Activated CD8-positive, alpha-beta memory T cell treated with anti-CD3 and anti-CD28 coated beads, Interleukin-2, amount 10 ng/mL, durations not matched to agents 7 days and 5 days (primary cell): ENCODE measurements around the gene PNRC2. TPM values are rescaled to one million over a fixed set of nuclear protein-coding genes. Genes with fewer than 3 reads are reported as not detected.

ENCODE experiments used
- ATAC-seq: fragments of 150-1000 bp; cut with Tn5 transposase; one replicate; pipeline ENCODE4 v1.10.0; 2021; ENCODE audit warnings: moderate library complexity
- CTCF ChIA-PET: fragments of 350-600 bp; sonication (Branson Sonifier 250); formaldehyde crosslinking; loops from one replicate; lab custom pipeline; 2021; ENCODE audit warnings: antibody characterized with exemption; lab: Charles Lee
- DNase-seq: peaks from one replicate; pipeline ENCODE4 v3.0.0-alpha.2; 2020
- H3K27ac Mint-ChIP-seq: one replicate; pipeline ENCODE4 v1.8.0; 2021; ENCODE audit warnings: mild to moderate bottlenecking, mixed read lengths
- H3K27me3 Mint-ChIP-seq: one replicate; pipeline ENCODE4 v1.8.0; 2021; ENCODE audit warnings: mixed read lengths
- H3K36me3 Mint-ChIP-seq: one replicate; pipeline ENCODE4 v1.8.0; 2021; ENCODE audit warnings: mild to moderate bottlenecking, mixed read lengths
- H3K4me1 Mint-ChIP-seq: one replicate; pipeline ENCODE4 v1.8.0; 2021; ENCODE audit warnings: mixed read lengths
- H3K4me3 Mint-ChIP-seq: one replicate; pipeline ENCODE4 v1.8.0; 2021; ENCODE audit warnings: mild to moderate bottlenecking, moderate library complexity, mixed read lengths
- H3K9me3 Mint-ChIP-seq: one replicate; pipeline ENCODE4 v1.8.0; 2022; ENCODE audit warnings: low read depth, mixed read lengths
- total RNA-seq, 2 experiments: library from RNA; stranded (reverse); gene quantifications; one replicate each; pipeline ENCODE4 v1.2.3, GENCODE V29; 2021

The PNRC2 gene
- 100 to 1,000 TPM; 139 to 147 TPM for total RNA-seq

DNA sequence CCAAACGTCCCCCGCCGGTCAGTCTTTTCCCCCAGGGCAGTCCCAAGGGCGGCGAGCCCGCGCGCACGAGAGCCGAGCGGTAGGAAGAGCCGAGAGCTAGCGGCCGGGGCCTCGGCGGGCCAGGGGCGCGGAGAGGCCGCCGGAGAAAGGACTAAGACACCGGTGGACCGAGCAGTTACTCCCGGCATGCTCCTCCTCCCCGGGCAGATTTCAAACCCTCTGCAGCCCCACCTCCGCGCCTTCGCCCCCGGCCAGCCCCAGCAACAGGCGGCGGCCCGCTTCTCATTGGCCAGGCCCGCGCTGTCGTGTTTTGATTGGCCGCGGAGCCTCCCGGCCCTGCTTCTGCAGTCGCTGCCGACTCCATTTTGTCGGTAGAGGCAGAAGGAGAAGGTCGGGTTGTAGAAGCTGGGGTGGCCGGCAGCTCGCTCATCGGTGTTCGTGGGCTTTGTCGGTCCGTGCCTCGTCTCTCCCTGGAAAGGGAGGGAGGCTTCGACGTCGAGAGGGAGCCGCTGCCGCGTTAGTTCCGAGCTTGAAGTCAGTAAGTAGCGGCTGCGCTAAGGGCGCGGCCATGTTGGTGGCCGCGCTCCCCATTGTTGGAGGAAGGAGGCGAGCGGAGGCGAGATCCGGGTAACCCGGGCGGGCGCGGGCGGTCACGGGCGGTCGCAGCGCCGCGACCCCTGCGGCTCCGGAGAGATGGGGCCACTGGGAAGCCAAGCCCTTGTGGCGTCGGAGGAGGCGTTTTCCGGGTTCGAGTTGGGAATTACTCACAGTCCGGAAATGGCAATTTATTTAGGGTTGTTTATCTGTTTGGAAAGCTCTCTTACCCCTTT is at the start of gene PNRC2:
Gene PNRC2 (plus strand): TSS at position 368 of the 830 bp plus-strand sequence. CDS start 1,630 bp downstream, outside the sequence.
- ATAC-seq (peak; percentile 90), DNase-seq (peak; percentile 98)
- H3K27ac Mint-ChIP-seq, result peak within 1 kb of the TSS; percentile 100
- H3K36me3 Mint-ChIP-seq, result peaks cover 40% of the 10 kb centered on the region
- H3K27me3 Mint-ChIP-seq, result no peaks in the 10 kb centered on the region
- CTCF ChIA-PET, result interaction anchor here (0.6 to 2.9 kb wide), 5 partner anchors 11 to 68 kb away, joined by 3 to 14 read pairs (median 4); partner anchors contain the start of gene SRSF10
- peaks cover 54% of the 10 kb centered on the region for H3K4me1 Mint-ChIP-seq
- H3K9me3 Mint-ChIP-seq, result no peaks in the 10 kb centered on the region
- peak within 1 kb of the TSS; percentile 100 for H3K4me3 Mint-ChIP-seq

DNA sequence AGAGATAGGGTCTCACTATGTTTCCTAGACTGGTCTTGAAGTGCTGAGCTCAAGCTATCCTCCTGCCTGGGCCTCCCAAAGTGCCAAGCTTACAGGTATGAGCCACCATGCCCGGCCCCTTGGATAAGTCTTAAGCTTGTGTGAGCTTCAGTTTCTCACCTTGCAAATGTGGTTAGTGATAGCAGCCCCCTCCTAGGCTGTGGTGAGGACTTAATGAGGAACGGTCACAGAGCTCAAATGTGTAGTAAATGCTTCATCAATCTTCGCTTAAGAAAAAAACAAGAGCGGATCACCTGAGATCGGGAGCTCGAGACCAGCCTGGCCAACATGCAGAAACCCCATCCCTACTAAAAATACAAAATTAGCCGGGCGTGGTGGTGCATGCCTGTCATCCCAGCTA is 49.5 kb upstream of the PNRC2 start:
- Mint-ChIP-seq H3K4me3 (no peak overlapping the region), H3K9me3 (no peaks in the 10 kb centered on the region), H3K27me3 (peaks cover 31% of the 10 kb centered on the region), H3K36me3 (no peaks in the 10 kb centered on the region), H3K4me1 (peaks cover 65% of the 10 kb centered on the region), H3K27ac (no peak overlapping the region)
- CTCF ChIA-PET, result interaction anchor here (0.7 to 4.1 kb wide), 7 partner anchors 40 to 307 kb away, joined by 3 to 24 read pairs (median 3); no protein-coding TSS in a partner anchor
- DNase-seq (no peak), ATAC-seq (no peak)

- H3K27me3 Mint-ChIP-seq, result peaks cover 31% of the 10 kb centered on the region
- H3K9me3 Mint-ChIP-seq, result no peaks in the 10 kb centered on the region
- ATAC-seq (no peak), DNase-seq (no peak)
- no peak overlapping the region for H3K27ac Mint-ChIP-seq
- CTCF ChIA-PET, result interaction anchor here (0.7 to 4.1 kb wide), 5 partner anchors 101 to 308 kb away, joined by 3 to 24 read pairs (median 3); no protein-coding TSS in a partner anchor
- no peaks in the 10 kb centered on the region for H3K36me3 Mint-ChIP-seq
- H3K4me1 Mint-ChIP-seq, result peaks cover 60% of the 10 kb centered on the region
- no peak overlapping the region for H3K4me3 Mint-ChIP-seq
Measured at GRCh38 chr1:23910553-23911246, 48.9 kb upstream of the PNRC2 start.

- Mint-ChIP-seq H3K27me3 (peaks cover 26% of the 10 kb centered on the region), H3K4me3 (peak overlapping the region; percentile 1), H3K36me3 (no peaks in the 10 kb centered on the region), H3K4me1 (peaks cover 53% of the 10 kb centered on the region), H3K9me3 (no peaks in the 10 kb centered on the region), H3K27ac (no peak overlapping the region)
- DNase-seq (no peak), ATAC-seq (no peak)
- CTCF ChIA-PET, result no interaction called here
Measured at GRCh38 chr1:23911921-23912320, 47.7 kb upstream of the PNRC2 start.

DNA sequence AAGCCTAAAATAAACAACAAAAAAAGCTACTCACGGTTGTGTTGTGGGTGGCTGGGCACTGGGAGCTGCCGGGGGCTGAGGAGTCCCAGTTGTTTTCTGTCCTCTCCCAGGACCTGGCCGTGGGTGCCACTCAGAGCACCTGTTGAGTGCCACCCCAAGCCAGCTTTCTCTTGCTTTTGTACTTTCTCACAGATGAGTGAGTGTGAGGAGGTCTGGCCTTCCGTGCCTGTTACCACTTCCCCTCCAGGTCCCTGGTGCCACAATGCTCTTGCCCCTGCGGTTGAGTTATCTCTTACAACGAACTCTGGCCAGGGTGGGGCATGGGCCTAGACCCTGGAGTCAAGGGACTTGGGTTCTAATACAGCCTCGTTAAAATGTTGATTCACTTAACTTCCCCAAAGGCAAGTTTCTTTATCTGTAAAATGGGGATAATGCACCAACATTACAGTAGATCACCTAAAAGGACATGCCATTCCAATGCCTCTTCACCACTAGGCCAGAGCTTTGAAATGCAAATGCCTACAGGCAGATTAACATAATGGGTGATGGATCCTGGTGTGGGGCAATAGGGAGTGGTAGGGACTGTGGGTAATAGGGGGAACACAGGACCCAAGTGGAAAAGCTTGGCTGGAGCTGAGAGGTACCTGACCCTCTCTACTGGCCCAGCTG is 46.3 kb upstream of the PNRC2 start, which contains the start of gene CNR2:
Gene CNR2 (minus strand): TSS at position 151 of the 669 bp plus-strand sequence. CDS start 37,745 bp downstream, outside the sequence.
- H3K36me3 Mint-ChIP-seq, result no peaks in the 10 kb centered on the region
- CTCF ChIA-PET, result interaction anchor here (0.9 to 1.5 kb wide), 3 partner anchors 103 to 142 kb away, joined by 3 to 4 read pairs (median 4); no protein-coding TSS in a partner anchor
- ATAC-seq, result peak; percentile 11
- H3K27me3 Mint-ChIP-seq, result peaks cover 25% of the 10 kb centered on the region
- no peak within 1 kb of the TSS for H3K4me3 Mint-ChIP-seq
- H3K9me3 Mint-ChIP-seq, result no peaks in the 10 kb centered on the region
- peaks cover 50% of the 10 kb centered on the region for H3K4me1 Mint-ChIP-seq
- peak within 1 kb of the TSS; percentile 41 for H3K27ac Mint-ChIP-seq
- DNase-seq, result peak; percentile 52

DNA sequence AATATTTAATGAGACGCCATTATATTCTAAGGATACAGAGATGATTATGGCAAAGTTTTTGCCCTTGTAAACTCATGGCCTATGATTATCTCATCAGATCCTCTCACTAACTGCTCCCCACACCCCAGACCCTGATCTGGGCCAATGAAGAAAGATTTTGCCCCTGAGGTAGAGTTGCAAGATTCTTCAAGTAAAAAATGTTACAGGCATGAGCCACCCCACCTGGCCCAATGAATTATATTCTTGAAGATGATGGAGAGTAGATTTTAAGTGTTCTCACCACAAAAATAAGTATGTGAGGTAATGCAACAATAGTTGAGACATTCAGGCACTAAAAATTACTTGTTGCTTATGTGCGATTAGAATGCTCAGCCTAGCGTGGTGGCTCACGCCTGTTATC is 44.7 kb upstream of the PNRC2 start:
- no peaks in the 10 kb centered on the region for H3K9me3 Mint-ChIP-seq
- H3K4me1 Mint-ChIP-seq, result peaks cover 35% of the 10 kb centered on the region
- CTCF ChIA-PET, result interaction anchor here (2.8 to 3.8 kb wide), 3 partner anchors 104 to 144 kb away, joined by 22 to 54 read pairs (median 52); no protein-coding TSS in a partner anchor

GRCh38 chr1:23915466-23915865 is 44.2 kb upstream of the PNRC2 start:
- Mint-ChIP-seq H3K36me3 (no peaks in the 10 kb centered on the region), H3K4me1 (peaks cover 32% of the 10 kb centered on the region), H3K27me3 (peaks cover 13% of the 10 kb centered on the region), H3K4me3 (no peak overlapping the region), H3K9me3 (no peaks in the 10 kb centered on the region), H3K27ac (no peak overlapping the region)
- CTCF ChIA-PET, result interaction anchor here (1.6 to 3.8 kb wide), 4 partner anchors 16 to 144 kb away, joined by 5 to 54 read pairs (median 37); no protein-coding TSS in a partner anchor
- no peak for DNase-seq
- ATAC-seq, result no peak

More for the DNA sequence above, 44.7 kb upstream of the PNRC2 start:
- H3K27ac Mint-ChIP-seq, result no peak overlapping the region
- ATAC-seq, result no peak
- no peak overlapping the region for H3K4me3 Mint-ChIP-seq
- no peak for DNase-seq
- H3K36me3 Mint-ChIP-seq, result no peaks in the 10 kb centered on the region
- H3K27me3 Mint-ChIP-seq, result peaks cover 16% of the 10 kb centered on the region

DNA sequence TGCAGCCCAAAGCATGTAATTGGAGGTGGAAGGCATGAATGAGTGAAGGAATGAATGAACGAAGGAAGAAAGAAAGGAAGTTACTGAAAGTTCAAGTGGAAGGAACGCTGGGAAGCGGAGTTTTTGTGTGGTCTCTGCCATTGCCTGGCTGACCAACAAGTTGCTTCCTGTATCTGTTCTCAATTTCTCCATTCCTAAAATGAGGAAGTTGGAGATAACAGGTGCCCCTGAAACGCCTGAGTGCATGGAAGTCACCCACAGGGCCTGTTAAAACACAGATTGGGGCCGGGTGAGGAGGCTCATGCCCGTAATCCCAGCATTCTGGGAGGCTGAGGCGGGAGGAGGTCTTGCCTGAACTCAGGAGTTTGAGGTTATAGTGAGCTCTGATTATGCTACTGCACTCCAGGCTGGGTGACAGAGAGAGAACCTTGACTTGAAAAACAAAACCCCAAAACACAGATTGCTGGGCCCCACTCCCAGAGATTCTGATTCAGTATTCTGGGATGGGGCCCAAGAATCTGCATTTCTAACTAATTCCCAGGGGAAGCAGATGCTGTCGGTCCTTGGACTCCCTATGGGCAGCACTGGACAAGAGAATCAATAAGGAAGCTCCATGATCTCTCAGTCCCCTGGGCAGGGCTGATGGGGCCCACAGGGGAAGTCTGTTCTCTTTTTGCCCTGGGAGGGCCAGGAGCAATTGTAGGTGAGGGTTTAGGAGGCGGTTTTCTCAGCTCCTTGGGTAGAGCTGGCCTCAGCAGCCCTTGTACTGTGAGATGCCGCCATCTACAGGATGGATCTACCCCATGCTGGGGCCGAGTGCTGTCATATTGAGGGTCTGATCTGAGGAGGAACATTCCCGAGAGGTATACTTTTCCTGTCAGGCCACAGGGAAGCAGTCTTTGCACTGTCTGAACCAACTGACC is 43.2 kb upstream of the PNRC2 start:
- DNase-seq (peak; percentile 79), ATAC-seq (peak; percentile 96)
- Mint-ChIP-seq H3K9me3 (no peaks in the 10 kb centered on the region), H3K36me3 (no peaks in the 10 kb centered on the region), H3K4me3 (no peak overlapping the region), H3K27ac (no peak overlapping the region), H3K27me3 (peaks cover 8% of the 10 kb centered on the region), H3K4me1 (peaks cover 23% of the 10 kb centered on the region)
- CTCF ChIA-PET, result interaction anchor here (0.6 to 3.8 kb wide), 24 partner anchors 9 to 234 kb away, joined by 3 to 54 read pairs (median 4); partner anchors contain the start of genes FUCA1, GALE and PITHD1

- peaks cover 12% of the 10 kb centered on the region for H3K27me3 Mint-ChIP-seq
Measured at GRCh38 chr1:23922321-23922943, 37.2 kb upstream of the PNRC2 start.

GRCh38 chr1:23923592-23924499 is 35.8 kb upstream of the PNRC2 start:
- ATAC-seq (no peak), DNase-seq (no peak)
- Mint-ChIP-seq H3K27me3 (peaks cover 19% of the 10 kb centered on the region), H3K9me3 (no peaks in the 10 kb centered on the region), H3K27ac (no peak overlapping the region), H3K4me3 (no peak overlapping the region), H3K4me1 (no peaks in the 10 kb centered on the region), H3K36me3 (no peaks in the 10 kb centered on the region)
- CTCF ChIA-PET, result no interaction called here

More at GRCh38 chr1:23922321-23922943, 37.2 kb upstream of the PNRC2 start:
- Mint-ChIP-seq H3K27ac (no peak overlapping the region), H3K4me3 (no peak overlapping the region), H3K4me1 (no peaks in the 10 kb centered on the region), H3K36me3 (no peaks in the 10 kb centered on the region), H3K9me3 (no peaks in the 10 kb centered on the region)
- ATAC-seq (no peak), DNase-seq (no peak)
- CTCF ChIA-PET, result no interaction called here

- Mint-ChIP-seq H3K4me3 (no peak overlapping the region), H3K27ac (no peak overlapping the region), H3K36me3 (no peaks in the 10 kb centered on the region), H3K4me1 (no peaks in the 10 kb centered on the region), H3K27me3 (peaks cover 22% of the 10 kb centered on the region), H3K9me3 (no peaks in the 10 kb centered on the region)
- CTCF ChIA-PET, result interaction anchor here (1.5 kb wide), 1 partner anchor 145 kb away, joined by 3 read pairs; no protein-coding TSS in a partner anchor
- DNase-seq, result no peak
- ATAC-seq, result no peak
Measured at GRCh38 chr1:23924601-23925000, 35.0 kb upstream of the PNRC2 start.
